ENCODE results near the gene SDR42E2. TPM values are rescaled to one million over a fixed set of nuclear protein-coding genes. Genes with fewer than 3 reads are reported as not detected.

SDR42E2 gene
- total RNA-seq, 1 experiment from 2014 or later: 0.05 TPM

DNA sequence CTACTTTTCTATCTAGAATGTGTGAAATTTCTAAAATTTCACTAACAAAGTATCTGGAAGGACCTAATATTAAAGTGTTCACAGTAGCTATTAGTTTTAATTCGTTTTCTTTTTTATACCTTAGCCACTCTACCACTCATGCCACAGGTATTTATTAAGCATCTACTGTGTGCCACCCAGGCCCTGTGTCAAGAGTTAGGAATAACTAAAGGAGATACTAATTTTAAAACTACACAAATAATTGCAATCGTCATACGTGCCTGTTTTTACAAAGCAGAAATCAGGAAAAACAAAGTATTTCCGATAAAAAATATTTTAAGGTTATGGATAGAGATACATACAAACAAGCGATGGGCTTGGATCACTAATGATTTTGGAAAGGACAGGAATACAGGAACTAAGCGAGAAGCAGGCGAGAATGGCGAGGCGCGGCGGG is 43.3 kb downstream of the SDR42E2 start:
- Histone ChIP-seq H3K9me3 (ENCODE audit: control insufficient read depth, insufficient read depth, low read depth, low read length) (no peaks in the 10 kb centered on the region), H3K27me3 (ENCODE audit: control insufficient read depth, insufficient read depth, low read length) (no peaks in the 10 kb centered on the region), H3K4me1 (ENCODE audit: control insufficient read depth, insufficient read depth, low read length) (peaks cover 17% of the 10 kb centered on the region), H3K4me3 (ENCODE audit: low read depth in 2 of 2, low read length in 2 of 2) (peak overlapping the region; percentile 70 to 89), H3K36me3 (ENCODE audit: control insufficient read depth, insufficient read depth, low read length) (no peaks in the 10 kb centered on the region; the same call in 1 of the 2 replicates), H3K27ac (ENCODE audit: low read length) (peak overlapping the region; percentile 88)
- in situ Hi-C loops (cut with HindIII; ENCODE audit: low pct_unique_long_range_greater_than_20kb, low sequenced_read_pairs) (no loop called here), intact Hi-C loops (cut with micrococcal nuclease; ENCODE audit: unreplicated experiment) (no loop called here)
- BruUV-seq (replicated peaks): no TSS peak
- DNase-seq (ENCODE audit: low read depth, low spot score): no peak
- TF ChIP-seq CTCF (IDR thresholded peaks at IDR 0.05): no peak
- no peak for TF ChIP-seq SIN3A (IDR thresholded peaks at IDR 0.05; ENCODE audit: borderline replicate concordance, insufficient read depth, low read depth, low read length)
- TF ChIP-seq, protein P1, sequence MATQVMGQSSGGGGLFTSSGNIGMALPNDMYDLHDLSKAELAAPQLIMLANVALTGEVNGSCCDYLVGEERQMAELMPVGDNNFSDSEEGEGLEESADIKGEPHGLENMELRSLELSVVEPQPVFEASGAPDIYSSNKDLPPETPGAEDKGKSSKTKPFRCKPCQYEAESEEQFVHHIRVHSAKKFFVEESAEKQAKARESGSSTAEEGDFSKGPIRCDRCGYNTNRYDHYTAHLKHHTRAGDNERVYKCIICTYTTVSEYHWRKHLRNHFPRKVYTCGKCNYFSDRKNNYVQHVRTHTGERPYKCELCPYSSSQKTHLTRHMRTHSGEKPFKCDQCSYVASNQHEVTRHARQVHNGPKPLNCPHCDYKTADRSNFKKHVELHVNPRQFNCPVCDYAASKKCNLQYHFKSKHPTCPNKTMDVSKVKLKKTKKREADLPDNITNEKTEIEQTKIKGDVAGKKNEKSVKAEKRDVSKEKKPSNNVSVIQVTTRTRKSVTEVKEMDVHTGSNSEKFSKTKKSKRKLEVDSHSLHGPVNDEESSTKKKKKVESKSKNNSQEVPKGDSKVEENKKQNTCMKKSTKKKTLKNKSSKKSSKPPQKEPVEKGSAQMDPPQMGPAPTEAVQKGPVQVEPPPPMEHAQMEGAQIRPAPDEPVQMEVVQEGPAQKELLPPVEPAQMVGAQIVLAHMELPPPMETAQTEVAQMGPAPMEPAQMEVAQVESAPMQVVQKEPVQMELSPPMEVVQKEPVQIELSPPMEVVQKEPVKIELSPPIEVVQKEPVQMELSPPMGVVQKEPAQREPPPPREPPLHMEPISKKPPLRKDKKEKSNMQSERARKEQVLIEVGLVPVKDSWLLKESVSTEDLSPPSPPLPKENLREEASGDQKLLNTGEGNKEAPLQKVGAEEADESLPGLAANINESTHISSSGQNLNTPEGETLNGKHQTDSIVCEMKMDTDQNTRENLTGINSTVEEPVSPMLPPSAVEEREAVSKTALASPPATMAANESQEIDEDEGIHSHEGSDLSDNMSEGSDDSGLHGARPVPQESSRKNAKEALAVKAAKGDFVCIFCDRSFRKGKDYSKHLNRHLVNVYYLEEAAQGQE (IDR thresholded peaks at IDR 0.05; ENCODE audit: insufficient read depth in 1 of 2, low read depth in 2 of 2, low read length in 1 of 2): no peak
- no peak for TF ChIP-seq POLR2AphosphoS5 (IDR thresholded peaks at IDR 0.05; ENCODE audit: low read depth, low read length)
- TF ChIP-seq TCF7L2 (IDR thresholded peaks at IDR 0.05; ENCODE audit: low read depth, low read length): no peak
- ChIA-PET CTCF (interaction anchor here (0.5 to 1.9 kb wide), 4 partner anchors 9 to 95 kb away, joined by 3 to 9 read pairs (median 6); no protein-coding TSS in a partner anchor), POLR2A (interaction anchor here (0.6 kb wide), 1 partner anchor 84 kb away, joined by 3 read pairs; no protein-coding TSS in a partner anchor)
- no peak for ATAC-seq

- DNase-seq (ENCODE audit: low read depth, low spot score) (peak; percentile 85), ATAC-seq (peak; percentile 97)
- TF ChIP-seq CTCF (IDR thresholded peaks at IDR 0.05) (peak; percentile 94), SIN3A (IDR thresholded peaks at IDR 0.05; ENCODE audit: borderline replicate concordance, insufficient read depth, low read depth, low read length) (peak; percentile 85; the same call in 1 of the 2 replicates), TCF7L2 (IDR thresholded peaks at IDR 0.05; ENCODE audit: low read depth, low read length) (peak; percentile 61; the same call in 1 of the 2 replicates), POLR2AphosphoS5 (IDR thresholded peaks at IDR 0.05; ENCODE audit: low read depth, low read length) (peak; percentile 83)
- TF ChIP-seq, protein P1 (IDR thresholded peaks at IDR 0.05; ENCODE audit: insufficient read depth in 1 of 2, low read depth in 2 of 2, low read length in 1 of 2): no peak
- no peaks in the 10 kb centered on the region for H3K27me3 ChIP-seq (ENCODE audit: control insufficient read depth, insufficient read depth, low read length)
- in situ Hi-C loops (cut with HindIII; ENCODE audit: low pct_unique_long_range_greater_than_20kb, low sequenced_read_pairs) (no loop called here), intact Hi-C loops (cut with micrococcal nuclease; ENCODE audit: unreplicated experiment) (no loop called here)
- BruUV-seq (replicated peaks): no TSS peak
- peak within 1 kb of the TSS; percentile 70 to 89 for H3K4me3 ChIP-seq (ENCODE audit: low read depth in 2 of 2, low read length in 2 of 2)
- no peaks in the 10 kb centered on the region; the same call in 1 of the 2 replicates for H3K36me3 ChIP-seq (ENCODE audit: control insufficient read depth, insufficient read depth, low read length)
- H3K27ac ChIP-seq (ENCODE audit: low read length): peak within 1 kb of the TSS; percentile 88
- H3K9me3 ChIP-seq (ENCODE audit: control insufficient read depth, insufficient read depth, low read depth, low read length): no peaks in the 10 kb centered on the region
- ChIA-PET CTCF (interaction anchor here (0.6 to 1.9 kb wide), 2 partner anchors 33 to 94 kb away, joined by 4 to 9 read pairs; no protein-coding TSS in a partner anchor), POLR2A (interaction anchor here (0.6 kb wide), 1 partner anchor 84 kb away, joined by 3 read pairs; no protein-coding TSS in a partner anchor)
- peaks cover 17% of the 10 kb centered on the region for H3K4me1 ChIP-seq (ENCODE audit: control insufficient read depth, insufficient read depth, low read length)
Measured at GRCh38 chr16:22206013-22206841, 43.9 kb downstream of the SDR42E2 start, which contains the start of gene EEF2K. Gene EEF2K (plus strand): TSS chr16:22206278. CDS start chr16:22225730, 19,452 bp downstream.
